Measurements from ENCODE around the gene ZFYVE19.

- TF ChIP-seq CTCF (IDR thresholded peaks at IDR 0.05) (no peak), EP300 (IDR thresholded peaks at IDR 0.05; ENCODE audit: low read depth) (no peak), POLR2A (IDR thresholded peaks at IDR 0.05) (no peak)
Observed at GRCh38 chr15:40829115-40829514, 22.2 kb downstream of the ZFYVE19 start.

Data from transverse colon (tissue), 3 donors.